Upper lobe of left lung (tissue), 6 donors: ENCODE measurements around the gene COLEC11. TPM values are rescaled to one million over a fixed set of nuclear protein-coding genes. Genes with fewer than 3 reads are reported as not detected.

Source experiments
- ATAC-seq, 2 donors: fragments of 200-7000 bp; cut with Tn5 transposase; one replicate each; pipeline ENCODE4 v1.9.1; 2022; ENCODE audit warnings: mild to moderate bottlenecking in 2 of 2, moderate library complexity in 2 of 2; ENCODE audit not compliant: low FRiP score in 2 of 2
- DNase-seq, 2 donors: peaks; one replicate each; pipeline ENCODE4 v3.0.0-alpha.2; 2019 to 2020
- H3K27ac ChIP-seq, 4 donors: fragments of 200-600 bp; sonication (generic); one replicate each; pipeline ENCODE4 v1.5.1; 2016 to 2019
- H3K27me3 ChIP-seq, 4 donors: fragments of 200-600 bp; sonication (generic); one replicate each; pipeline ENCODE4 v1.5.1; 2017 to 2019
- H3K36me3 ChIP-seq, 4 donors: fragments of 200-600 bp; sonication (generic); one replicate each; pipeline ENCODE4 v1.5.1; 2016 to 2019
- H3K4me1 ChIP-seq, 4 donors: fragments of 200-600 bp; sonication (generic); one replicate each; pipeline ENCODE4 v1.5.1; 2018 to 2019
- H3K4me3 ChIP-seq, 4 donors: fragments of 200-600 bp; sonication (generic); one replicate each; pipeline ENCODE4 v1.5.1; 2017 to 2019; ENCODE audit warnings: mild to moderate bottlenecking in 2 of 4, moderate library complexity in 1 of 4
- H3K9me3 ChIP-seq, 4 donors: fragments of 200-600 bp; sonication (generic); one replicate each; pipeline ENCODE4 v1.5.1; 2018 to 2019
- EP300 ChIP-seq, 4 donors: sonication (generic); formaldehyde crosslinking; IDR thresholded peaks; one replicate each; pipeline ENCODE4 v1.5.1; 2017; ENCODE audit warnings: antibody characterized with exemption in 4 of 4, control low read depth in 2 of 4
- POLR2A ChIP-seq, 4 donors: fragments of 450-650 bp; IDR thresholded peaks; one replicate each; pipeline ENCODE4 v1.5.1; 2016 to 2017; ENCODE audit warnings: antibody characterized with exemption in 4 of 4, mild to moderate bottlenecking in 2 of 4
- POLR2AphosphoS5 ChIP-seq, 2 donors: sonication (generic); formaldehyde crosslinking; IDR thresholded peaks; one replicate each; pipeline ENCODE4 v1.5.1; 2017; ENCODE audit warnings: antibody characterized with exemption in 2 of 2
- WGBS, 2 donors: methylation state at CpG; one replicate each; pipeline ENCODE4 v1.1.5; 2017 to 2018; 5-methylcytosine and 5-hydroxymethylcytosine counted together
- total RNA-seq, 6 donors: library from RNA; depleted of rRNA in 4 of 6; stranded (reverse); fragments of >200 nt in 4 of 6; gene quantifications; one replicate each; pipeline versions ENCODE4 v1.1.0 to v1.2.1, GENCODE V29; 2016 to 2021
- TF ChIP-seq, protein P1 (sequence below), 6 experiments: fragments of 450-650 bp in 4 of 6; fragments of 200-600 bp in 2 of 6; sonication (generic) in 2 of 6; IDR thresholded peaks; one replicate each; pipeline ENCODE4 v1.5.1; 2016 to 2019; ENCODE audit warnings: antibody characterized with exemption in 6 of 6
- donor health status: DM: no; HTN: no; CAD: no; lungs with moderate emphysema.
- donor health status: DM: no; HTN: yes; CAD: no; lungs with severe emphysema.

The COLEC11 gene
- total RNA-seq, 6 donors from 2014 or later, result 0.79 to 2.3 (median 1.3) TPM; not detected in 1

DNA sequence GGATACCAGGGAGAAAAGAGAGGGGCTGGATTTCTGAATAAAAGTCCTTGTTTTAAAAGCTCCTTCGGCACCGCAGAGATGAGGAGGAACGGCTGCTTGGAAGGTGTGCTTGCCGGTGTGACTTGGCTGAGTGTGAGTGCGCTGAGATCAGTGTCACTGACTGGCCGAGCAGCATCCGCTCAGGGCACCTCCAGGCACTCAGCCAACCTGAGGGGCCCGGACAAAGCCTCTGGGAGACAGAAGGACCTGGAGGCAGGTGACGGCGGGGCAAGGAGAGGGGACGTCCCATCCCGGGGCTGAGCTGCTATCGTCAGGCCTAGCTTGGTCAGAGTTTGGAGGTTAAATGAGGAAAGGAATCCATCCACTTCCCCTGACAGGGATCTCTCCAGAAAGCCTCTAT is 46.3 kb downstream of the COLEC11 start:
- Histone ChIP-seq H3K9me3 (no peaks in the 10 kb centered on the region), H3K4me3 (no peak overlapping the region), H3K36me3 (no peaks in the 10 kb centered on the region), H3K4me1 (no peaks in the 10 kb centered on the region), H3K27ac (no peak overlapping the region), H3K27me3 (no peaks in the 10 kb centered on the region)
- ATAC-seq (no peak), DNase-seq (no peak)
- 82 to 86% methylated on average over 13 of the region's 13 CpGs for WGBS, 2 donors
- TF ChIP-seq POLR2AphosphoS5 (IDR thresholded peaks at IDR 0.05) (no peak), EP300 (IDR thresholded peaks at IDR 0.05) (no peak), POLR2A (IDR thresholded peaks at IDR 0.05) (no peak)
- TF ChIP-seq, protein P1, sequence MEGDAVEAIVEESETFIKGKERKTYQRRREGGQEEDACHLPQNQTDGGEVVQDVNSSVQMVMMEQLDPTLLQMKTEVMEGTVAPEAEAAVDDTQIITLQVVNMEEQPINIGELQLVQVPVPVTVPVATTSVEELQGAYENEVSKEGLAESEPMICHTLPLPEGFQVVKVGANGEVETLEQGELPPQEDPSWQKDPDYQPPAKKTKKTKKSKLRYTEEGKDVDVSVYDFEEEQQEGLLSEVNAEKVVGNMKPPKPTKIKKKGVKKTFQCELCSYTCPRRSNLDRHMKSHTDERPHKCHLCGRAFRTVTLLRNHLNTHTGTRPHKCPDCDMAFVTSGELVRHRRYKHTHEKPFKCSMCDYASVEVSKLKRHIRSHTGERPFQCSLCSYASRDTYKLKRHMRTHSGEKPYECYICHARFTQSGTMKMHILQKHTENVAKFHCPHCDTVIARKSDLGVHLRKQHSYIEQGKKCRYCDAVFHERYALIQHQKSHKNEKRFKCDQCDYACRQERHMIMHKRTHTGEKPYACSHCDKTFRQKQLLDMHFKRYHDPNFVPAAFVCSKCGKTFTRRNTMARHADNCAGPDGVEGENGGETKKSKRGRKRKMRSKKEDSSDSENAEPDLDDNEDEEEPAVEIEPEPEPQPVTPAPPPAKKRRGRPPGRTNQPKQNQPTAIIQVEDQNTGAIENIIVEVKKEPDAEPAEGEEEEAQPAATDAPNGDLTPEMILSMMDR (IDR thresholded peaks at IDR 0.05), result no peak

DNA sequence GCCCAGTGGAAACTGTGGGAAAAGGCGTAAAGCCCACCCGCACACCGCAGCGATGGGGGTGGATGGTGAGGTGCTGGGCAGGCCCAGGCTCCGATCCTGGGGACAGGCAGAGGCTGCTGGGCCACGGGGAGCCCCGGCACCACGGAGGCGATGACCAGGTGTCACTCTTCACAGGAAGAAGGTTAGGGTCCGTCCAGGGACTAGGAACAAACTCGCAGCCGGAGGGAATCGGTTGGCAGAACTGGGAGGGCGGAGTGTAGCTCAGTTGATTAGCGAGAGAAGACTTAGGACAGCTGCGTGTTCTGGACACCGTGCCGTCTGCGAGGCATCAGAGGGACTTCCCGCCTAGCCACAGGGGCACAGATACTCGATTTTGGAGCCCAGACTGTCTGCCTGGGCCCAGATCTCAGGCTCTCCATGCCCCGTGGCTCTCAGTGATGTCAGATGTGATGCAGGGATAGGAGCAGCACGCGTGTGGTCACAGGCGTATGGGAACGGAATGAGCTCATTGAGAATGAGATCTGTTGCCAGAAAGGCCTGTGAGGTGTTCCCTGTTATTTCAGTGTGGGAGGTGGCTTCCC is 47.0 kb downstream of the COLEC11 start:
- Histone ChIP-seq H3K9me3 (no peaks in the 10 kb centered on the region), H3K27me3 (no peaks in the 10 kb centered on the region), H3K36me3 (no peaks in the 10 kb centered on the region), H3K27ac (no peak overlapping the region), H3K4me1 (no peaks in the 10 kb centered on the region), H3K4me3 (no peak overlapping the region)
- ATAC-seq (no peak), DNase-seq (no peak)
- TF ChIP-seq, protein P1 (IDR thresholded peaks at IDR 0.05), result no peak
- TF ChIP-seq POLR2A (IDR thresholded peaks at IDR 0.05) (no peak), POLR2AphosphoS5 (IDR thresholded peaks at IDR 0.05) (no peak), EP300 (IDR thresholded peaks at IDR 0.05) (no peak)
- WGBS, 2 donors, result 87 to 89% methylated on average over 26 of the region's 26 CpGs

DNA sequence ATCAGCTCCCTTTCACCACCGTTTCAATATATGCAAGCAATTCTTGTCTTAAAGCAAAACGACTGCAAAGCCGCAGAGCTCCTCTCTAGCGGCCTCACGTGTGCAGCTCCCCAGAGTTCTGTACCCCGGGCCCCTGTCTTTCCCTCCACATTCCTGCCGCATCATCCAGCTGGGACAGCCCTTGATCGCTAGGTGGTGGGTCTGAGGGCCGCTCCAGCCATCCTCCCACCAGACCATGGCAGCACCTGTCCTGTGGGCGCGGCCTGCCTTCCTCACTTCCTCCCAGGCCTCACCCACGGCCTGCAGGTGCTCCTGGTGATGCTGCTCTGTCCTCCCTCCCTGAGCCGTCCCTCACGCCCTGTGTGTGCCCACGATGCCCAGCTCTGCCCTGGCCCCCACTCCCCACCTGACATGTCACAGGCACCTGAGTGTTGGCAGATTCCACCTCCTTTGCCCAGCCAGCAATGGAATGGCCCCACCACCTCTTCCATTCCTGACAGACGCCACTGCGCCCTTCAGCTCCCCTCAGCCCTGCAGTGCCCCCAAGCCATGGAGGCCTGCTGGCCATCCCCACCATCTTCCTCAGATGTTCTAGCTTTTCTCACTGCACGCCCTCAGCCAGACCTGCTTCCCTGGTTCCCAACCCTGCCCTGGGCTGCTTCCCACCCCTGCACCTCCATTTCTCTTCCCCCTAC is 47.8 kb downstream of the COLEC11 start:
- TF ChIP-seq, protein P1 (IDR thresholded peaks at IDR 0.05), result no peak
- TF ChIP-seq POLR2AphosphoS5 (IDR thresholded peaks at IDR 0.05) (no peak), POLR2A (IDR thresholded peaks at IDR 0.05) (no peak), EP300 (IDR thresholded peaks at IDR 0.05) (no peak)

DNA sequence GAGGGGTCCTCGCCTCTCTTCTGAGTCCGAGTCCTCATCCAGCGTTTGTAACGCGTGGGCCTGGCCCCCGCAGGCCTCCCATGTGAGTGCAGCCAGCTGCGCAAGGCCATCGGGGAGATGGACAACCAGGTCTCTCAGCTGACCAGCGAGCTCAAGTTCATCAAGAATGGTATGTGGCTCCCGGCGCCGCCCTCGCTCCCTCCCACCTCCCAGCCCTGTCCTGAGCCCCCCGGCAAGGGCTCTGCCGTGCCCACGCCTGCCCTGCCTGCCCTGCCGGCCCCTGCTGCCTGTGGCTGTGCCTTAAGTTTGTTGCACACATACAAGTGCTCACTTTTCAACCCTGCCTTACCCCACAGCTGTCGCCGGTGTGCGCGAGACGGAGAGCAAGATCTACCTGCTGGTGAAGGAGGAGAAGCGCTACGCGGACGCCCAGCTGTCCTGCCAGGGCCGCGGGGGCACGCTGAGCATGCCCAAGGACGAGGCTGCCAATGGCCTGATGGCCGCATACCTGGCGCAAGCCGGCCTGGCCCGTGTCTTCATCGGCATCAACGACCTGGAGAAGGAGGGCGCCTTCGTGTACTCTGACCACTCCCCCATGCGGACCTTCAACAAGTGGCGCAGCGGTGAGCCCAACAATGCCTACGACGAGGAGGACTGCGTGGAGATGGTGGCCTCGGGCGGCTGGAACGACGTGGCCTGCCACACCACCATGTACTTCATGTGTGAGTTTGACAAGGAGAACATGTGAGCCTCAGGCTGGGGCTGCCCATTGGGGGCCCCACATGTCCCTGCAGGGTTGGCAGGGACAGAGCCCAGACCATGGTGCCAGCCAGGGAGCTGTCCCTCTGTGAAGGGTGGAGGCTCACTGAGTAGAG is 48.7 kb downstream of the COLEC11 start:
- no peaks in the 10 kb centered on the region for H3K4me1 ChIP-seq
- TF ChIP-seq POLR2A (IDR thresholded peaks at IDR 0.05), result no peak
- TF ChIP-seq POLR2AphosphoS5 (IDR thresholded peaks at IDR 0.05), result no peak
- TF ChIP-seq EP300 (IDR thresholded peaks at IDR 0.05), result no peak
- TF ChIP-seq, protein P1 (IDR thresholded peaks at IDR 0.05), result no peak
- DNase-seq (peak in 1 of 2 donors; percentile 80), ATAC-seq (no peak)
- H3K9me3 ChIP-seq, result no peaks in the 10 kb centered on the region
- no peak overlapping the region for H3K4me3 ChIP-seq
- H3K36me3 ChIP-seq, result no peaks in the 10 kb centered on the region
- H3K27ac ChIP-seq, result no peak overlapping the region
- no peaks in the 10 kb centered on the region for H3K27me3 ChIP-seq
- 92 to 93% methylated on average over 40 to 46 of the region's 48 CpGs for WGBS, 2 donors

More for the DNA sequence above, 47.8 kb downstream of the COLEC11 start:
- H3K9me3 ChIP-seq, result no peaks in the 10 kb centered on the region
- 88 to 89% methylated on average over 18 of the region's 18 CpGs for WGBS, 2 donors
- no peak for DNase-seq
- H3K27ac ChIP-seq, result no peak overlapping the region
- ATAC-seq, result no peak
- H3K36me3 ChIP-seq, result no peaks in the 10 kb centered on the region
- no peaks in the 10 kb centered on the region for H3K4me1 ChIP-seq
- H3K27me3 ChIP-seq, result no peaks in the 10 kb centered on the region
- no peak overlapping the region for H3K4me3 ChIP-seq
